ENCODE data around the gene DCD.

Gene DCD

DNA sequence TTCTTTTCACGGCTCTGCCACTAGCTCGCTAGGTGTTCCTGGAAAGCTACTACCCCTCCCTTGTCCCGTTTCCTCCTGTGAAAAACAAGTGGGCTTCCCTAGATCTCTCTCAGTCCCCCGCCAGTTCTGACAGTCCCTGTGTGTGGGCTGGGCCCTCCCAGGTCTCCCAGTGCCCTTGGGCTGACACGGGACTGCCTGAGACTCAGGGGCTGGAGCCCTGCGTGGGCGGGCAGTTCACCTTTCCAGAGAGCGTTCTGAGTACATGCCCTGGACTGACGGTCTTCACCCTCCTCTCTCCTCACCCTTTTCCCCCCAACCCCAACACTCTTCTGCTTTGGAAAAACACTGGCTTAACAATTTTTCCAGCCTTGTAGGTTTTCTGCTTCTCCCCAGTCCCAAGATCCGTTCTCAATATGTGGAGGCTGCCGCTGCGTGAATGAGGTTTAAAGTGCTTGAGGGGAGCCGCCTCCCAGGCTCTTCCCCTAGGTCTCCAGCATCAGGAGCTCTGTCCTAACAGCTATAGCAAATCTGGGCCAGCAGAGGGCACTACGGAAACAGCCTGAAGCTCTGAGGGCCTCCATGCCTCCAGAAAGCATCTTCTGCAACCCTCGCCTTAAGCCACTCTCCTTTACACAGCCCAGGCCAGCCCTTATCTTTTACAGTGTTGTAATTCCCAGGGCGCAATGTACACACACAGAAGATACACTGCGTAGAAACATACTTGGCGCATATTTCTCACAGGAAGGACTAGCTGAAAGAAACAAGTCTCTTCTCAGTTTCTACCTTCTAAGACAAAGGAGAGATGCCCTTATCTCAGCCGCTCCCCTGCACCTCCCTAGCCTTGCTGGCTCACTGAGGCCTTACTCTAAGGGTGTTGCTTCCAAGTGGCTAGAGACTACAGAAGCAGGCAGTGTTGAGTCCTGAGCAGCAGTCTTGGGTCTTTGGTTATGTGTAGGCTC lies 10.4 kb upstream of the DCD start:
- TF ChIP-seq, protein P1, sequence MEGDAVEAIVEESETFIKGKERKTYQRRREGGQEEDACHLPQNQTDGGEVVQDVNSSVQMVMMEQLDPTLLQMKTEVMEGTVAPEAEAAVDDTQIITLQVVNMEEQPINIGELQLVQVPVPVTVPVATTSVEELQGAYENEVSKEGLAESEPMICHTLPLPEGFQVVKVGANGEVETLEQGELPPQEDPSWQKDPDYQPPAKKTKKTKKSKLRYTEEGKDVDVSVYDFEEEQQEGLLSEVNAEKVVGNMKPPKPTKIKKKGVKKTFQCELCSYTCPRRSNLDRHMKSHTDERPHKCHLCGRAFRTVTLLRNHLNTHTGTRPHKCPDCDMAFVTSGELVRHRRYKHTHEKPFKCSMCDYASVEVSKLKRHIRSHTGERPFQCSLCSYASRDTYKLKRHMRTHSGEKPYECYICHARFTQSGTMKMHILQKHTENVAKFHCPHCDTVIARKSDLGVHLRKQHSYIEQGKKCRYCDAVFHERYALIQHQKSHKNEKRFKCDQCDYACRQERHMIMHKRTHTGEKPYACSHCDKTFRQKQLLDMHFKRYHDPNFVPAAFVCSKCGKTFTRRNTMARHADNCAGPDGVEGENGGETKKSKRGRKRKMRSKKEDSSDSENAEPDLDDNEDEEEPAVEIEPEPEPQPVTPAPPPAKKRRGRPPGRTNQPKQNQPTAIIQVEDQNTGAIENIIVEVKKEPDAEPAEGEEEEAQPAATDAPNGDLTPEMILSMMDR (IDR thresholded peaks at IDR 0.05; ENCODE audit: unreplicated experiment in 3 of 3), result peak; percentile 35 to 51 (median 49)
- H3K4me3 Mint-ChIP-seq, result no peak overlapping the region
- H3K27ac Mint-ChIP-seq, result no peak overlapping the region
- no peaks in the 10 kb centered on the region for H3K36me3 Mint-ChIP-seq (ENCODE audit: low read depth)
- no peaks in the 10 kb centered on the region for H3K4me1 Mint-ChIP-seq
- no peaks in the 10 kb centered on the region for H3K9me3 Mint-ChIP-seq
- no peaks in the 10 kb centered on the region for H3K27me3 Mint-ChIP-seq (ENCODE audit: low read depth)

DNA sequence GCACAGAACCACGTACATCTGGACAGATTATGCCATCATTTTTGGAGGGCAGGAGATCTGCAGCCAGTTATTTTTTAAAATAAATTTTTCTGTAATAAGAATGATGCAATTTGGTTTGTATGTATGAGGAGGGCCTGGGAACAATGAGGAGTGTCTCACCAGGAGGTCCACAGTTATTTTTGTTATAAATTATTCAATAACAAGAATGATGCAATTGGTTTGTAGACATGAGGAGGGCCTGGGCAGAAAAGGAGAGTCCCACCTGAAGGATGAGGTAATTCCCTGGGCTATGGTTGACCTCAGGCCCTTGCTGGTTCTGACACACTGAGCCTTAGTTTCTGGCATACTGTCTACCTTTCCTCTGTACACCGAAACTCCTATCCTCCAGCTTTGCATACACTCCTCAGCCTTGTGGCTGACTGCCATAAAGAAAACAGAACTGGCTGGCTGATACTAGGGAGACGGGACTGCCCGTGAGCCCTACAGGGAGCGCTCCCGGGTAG lies 9.0 kb upstream of the DCD start:
- H3K27ac Mint-ChIP-seq, result no peak overlapping the region
- H3K4me3 Mint-ChIP-seq, result no peak overlapping the region
- TF ChIP-seq, protein P1 (IDR thresholded peaks at IDR 0.05; ENCODE audit: unreplicated experiment in 3 of 3), result no peak
- H3K27me3 Mint-ChIP-seq (ENCODE audit: low read depth), result no peaks in the 10 kb centered on the region
- H3K4me1 Mint-ChIP-seq, result no peaks in the 10 kb centered on the region
- H3K36me3 Mint-ChIP-seq (ENCODE audit: low read depth), result no peaks in the 10 kb centered on the region
- no peaks in the 10 kb centered on the region for H3K9me3 Mint-ChIP-seq

DNA sequence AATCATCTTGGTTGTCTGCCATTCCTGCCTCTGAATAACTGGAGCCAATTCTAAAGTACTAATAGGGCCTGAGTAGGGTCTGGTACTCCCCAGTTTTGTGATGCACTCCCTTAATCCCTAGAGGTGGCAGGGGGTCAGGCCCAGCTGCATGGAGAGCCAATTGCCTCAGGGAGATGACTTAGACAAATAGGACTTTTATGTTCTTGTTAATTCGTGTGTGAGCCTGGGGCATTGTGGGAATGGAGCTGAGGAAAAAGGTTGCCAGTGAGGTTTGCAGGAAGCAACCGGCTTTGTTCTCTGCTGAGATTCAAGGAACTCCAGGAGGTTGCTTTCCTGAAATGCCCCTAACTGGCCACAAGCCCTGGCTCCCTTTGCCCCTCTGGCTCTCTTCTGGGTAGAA lies 6.8 kb upstream of the DCD start:
- TF ChIP-seq, protein P1 (IDR thresholded peaks at IDR 0.05; ENCODE audit: unreplicated experiment in 3 of 3), result no peak
- H3K27ac Mint-ChIP-seq, result no peak overlapping the region
- no peak overlapping the region for H3K4me3 Mint-ChIP-seq
- H3K4me1 Mint-ChIP-seq, result no peaks in the 10 kb centered on the region
- no peaks in the 10 kb centered on the region for H3K9me3 Mint-ChIP-seq
- no peaks in the 10 kb centered on the region for H3K36me3 Mint-ChIP-seq (ENCODE audit: low read depth)
- H3K27me3 Mint-ChIP-seq (ENCODE audit: low read depth), result no peaks in the 10 kb centered on the region

DNA sequence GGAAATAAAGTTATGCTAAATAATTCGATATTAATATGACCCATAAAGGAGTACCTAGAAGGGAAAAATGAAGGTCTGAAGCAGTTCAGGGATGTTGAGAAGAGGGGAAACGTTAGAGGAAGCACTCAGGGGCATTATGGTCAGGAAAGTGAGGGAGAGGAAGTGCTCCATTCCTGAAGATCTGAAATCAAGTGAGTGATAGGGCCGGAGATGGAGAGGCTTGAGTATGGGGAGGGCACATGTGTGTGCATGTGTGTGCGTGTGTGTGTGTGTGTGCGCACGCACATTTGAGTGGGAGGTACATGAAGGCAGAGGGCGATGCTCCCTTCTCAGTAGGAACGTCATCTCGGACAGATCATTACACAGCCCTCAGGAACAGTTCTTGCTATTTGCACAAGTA lies 4.9 kb upstream of the DCD start:
- Mint-ChIP-seq H3K4me1 (no peaks in the 10 kb centered on the region), H3K27me3 (ENCODE audit: low read depth) (no peaks in the 10 kb centered on the region)

DNA sequence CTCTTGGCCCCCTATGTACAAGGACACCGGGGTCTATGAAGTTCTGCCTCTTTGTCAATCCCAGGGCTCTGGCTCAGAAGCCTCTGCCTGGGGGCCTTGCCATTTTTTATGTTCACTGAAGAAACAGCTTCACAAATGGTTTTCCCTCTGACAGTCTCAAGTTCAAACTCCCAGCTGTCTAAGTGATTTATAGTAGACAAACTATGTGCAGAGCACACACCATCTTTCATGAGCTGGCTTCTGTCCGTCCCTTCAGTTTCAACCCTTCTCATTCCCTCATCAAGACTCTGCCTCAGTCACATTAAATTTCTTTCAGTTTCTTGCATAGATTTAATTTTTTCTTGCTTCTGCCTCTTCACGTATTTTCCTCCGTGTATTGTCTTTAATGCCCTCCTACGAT lies 2.7 kb upstream of the DCD start:
- Mint-ChIP-seq H3K4me1 (no peaks in the 10 kb centered on the region), H3K9me3 (no peaks in the 10 kb centered on the region), H3K27ac (no peak overlapping the region), H3K36me3 (ENCODE audit: low read depth) (no peaks in the 10 kb centered on the region), H3K27me3 (ENCODE audit: low read depth) (peaks cover 5% of the 10 kb centered on the region), H3K4me3 (no peak overlapping the region)
- TF ChIP-seq, protein P1 (IDR thresholded peaks at IDR 0.05; ENCODE audit: unreplicated experiment in 3 of 3), result no peak

More for the DNA sequence above, 4.9 kb upstream of the DCD start:
- TF ChIP-seq, protein P1 (IDR thresholded peaks at IDR 0.05; ENCODE audit: unreplicated experiment in 3 of 3), result no peak
- H3K4me3 Mint-ChIP-seq, result no peak overlapping the region
- H3K9me3 Mint-ChIP-seq, result no peaks in the 10 kb centered on the region
- no peaks in the 10 kb centered on the region for H3K36me3 Mint-ChIP-seq (ENCODE audit: low read depth)
- no peak overlapping the region for H3K27ac Mint-ChIP-seq
